SK-N-SH (cell line): Measurements from ENCODE around the gene SLC25A26. TPM values are rescaled to one million over a fixed set of nuclear protein-coding genes. Genes with fewer than 3 reads are reported as not detected.

ENCODE experiments used
- CTCF ChIA-PET: fragments of 300-600, 350-600 bp; formaldehyde crosslinking; extraction: SDS; loops from one replicate; lab custom pipeline; 2021; lab: Yijun Ruan, JAX
- POLR2A ChIA-PET: fragments of 350-600 bp; sonication (Branson Sonifier 250); formaldehyde crosslinking; extraction: SDS; loops from one replicate; lab custom pipeline; 2020; ENCODE audit warnings: antibody characterized with exemption, inconsistent platforms; lab: Yijun Ruan, JAX
- DNase-seq: peaks from one replicate; pipeline ENCODE4 v3.0.0; 2012
- H2AFZ ChIP-seq: fragments of 200-600 bp; sonication (generic); 2 replicates; pipeline ENCODE4 v1.8.1; 2016; ENCODE audit warnings: antibody characterized with exemption, mild to moderate bottlenecking, low read depth
- H3F3A ChIP-seq: fragments of 200-600 bp; sonication (generic); replicated peaks from 2 replicates; pipeline ENCODE3; 2016; ENCODE audit warnings: antibody characterized with exemption, mild to moderate bottlenecking; ENCODE audit not compliant: insufficient read depth
- H3K27ac ChIP-seq, 2 experiments: fragments of 200-500 bp in 1 of 2; fragments of 200-600 bp in 1 of 2; sonication (Bioruptor generic) in 1 of 2; sonication (generic), shearing (Covaris generic) in 1 of 2; 2 replicates each; pipeline versions ENCODE4 v1.5.1 to v1.6.1; 2014 to 2016; ENCODE audit warnings: low read depth in 2 of 2, inconsistent platforms in 1 of 2, low read length in 1 of 2, mild to moderate bottlenecking in 1 of 2, mixed read lengths in 1 of 2
- H3K27me3 ChIP-seq: fragments of 200-600 bp; sonication (generic), shearing (Covaris generic); 2 replicates; pipeline ENCODE4 v1.6.1; 2016; ENCODE audit warnings: mixed run types; ENCODE audit not compliant: insufficient read depth
- H3K36me3 ChIP-seq, 2 experiments: fragments of 200-500 bp in 1 of 2; fragments of 200-600 bp in 1 of 2; sonication (Bioruptor generic) in 1 of 2; sonication (generic) in 1 of 2; replicated peaks in 1 of 2; 2 replicates each; pipeline versions ENCODE3 to v1.5.1; 2014 to 2016; ENCODE audit warnings: low read length in 1 of 2, mild to moderate bottlenecking in 1 of 2; ENCODE audit not compliant: insufficient read depth in 2 of 2, control insufficient read depth in 1 of 2
- H3K4me1 ChIP-seq, 2 experiments: fragments of 200-500 bp in 1 of 2; fragments of 200-600 bp in 1 of 2; sonication (Bioruptor generic) in 1 of 2; sonication (generic), shearing (Covaris generic) in 1 of 2; 2 replicates each; pipeline versions ENCODE4 v1.5.1 to v1.6.1; 2014 to 2016; ENCODE audit warnings: low read depth in 1 of 2, low read length in 1 of 2, mixed run types in 1 of 2; ENCODE audit not compliant: insufficient read depth in 2 of 2, control insufficient read depth in 1 of 2
- H3K4me2 ChIP-seq: fragments of 200-600 bp; sonication (generic), shearing (Covaris generic); 2 replicates; pipeline ENCODE4 v1.6.1; 2017; ENCODE audit warnings: mixed run types
- H3K4me3 ChIP-seq, 2 experiments: fragments of 200-500 bp in 1 of 2; fragments of 200-600 bp in 1 of 2; sonication (Bioruptor generic) in 1 of 2; sonication (generic), shearing (Covaris generic) in 1 of 2; 2 replicates each; pipeline versions ENCODE4 v1.5.1 to v1.8.1; 2014 to 2016; ENCODE audit warnings: low read depth in 2 of 2, inconsistent platforms in 1 of 2, low read length in 1 of 2, mild to moderate bottlenecking in 1 of 2, mixed read lengths in 1 of 2, moderate library complexity in 1 of 2
- H3K79me2 ChIP-seq: fragments of 200-600 bp; sonication (generic); 2 replicates; pipeline ENCODE4 v1.8.1; 2017; ENCODE audit warnings: mild to moderate bottlenecking; ENCODE audit not compliant: insufficient read depth
- H3K9ac ChIP-seq: fragments of 200-600 bp; sonication (generic); 2 replicates; pipeline ENCODE4 v1.6.1; 2017; ENCODE audit warnings: mixed run types
- H3K9me2 ChIP-seq: fragments of 200-600 bp; sonication (generic); 2 replicates; pipeline ENCODE4 v1.6.1; 2017; ENCODE audit warnings: mixed run types
- H3K9me3 ChIP-seq: fragments of 200-600 bp; sonication (generic); 2 replicates; pipeline ENCODE4 v1.6.1; 2017; ENCODE audit warnings: mixed run types, mild to moderate bottlenecking, moderate library complexity
- H4K20me1 ChIP-seq: fragments of 200-600 bp; sonication (generic); 2 replicates; pipeline ENCODE4 v1.6.1; 2017; ENCODE audit warnings: mild to moderate bottlenecking, mixed run types; ENCODE audit not compliant: insufficient read depth
- EZH2phosphoT487 ChIP-seq: fragments of 200-600 bp; sonication (generic); IDR thresholded peaks from 2 replicates; pipeline ENCODE4 v1.6.1; 2017; ENCODE audit warnings: low read depth, mixed run types, mild to moderate bottlenecking, antibody characterized with exemption, moderate library complexity, borderline replicate concordance
- FOXJ3 ChIP-seq: sonication (generic); formaldehyde crosslinking; IDR thresholded peaks from 2 replicates; pipeline ENCODE4 v1.5.1; 2020; ENCODE audit warnings: mild to moderate bottlenecking, missing genetic modification reagents
- MEF2A ChIP-seq: IDR thresholded peaks from 2 replicates; pipeline ENCODE4 v1.4.0; 2012; ENCODE audit warnings: low read depth, borderline replicate concordance
- MXI1 ChIP-seq: IDR thresholded peaks from 2 replicates; pipeline ENCODE4 v1.6.1; 2012; ENCODE audit warnings: mild to moderate bottlenecking, low read depth, low read length, improper control_type of control experiment
- NFIC ChIP-seq: IDR thresholded peaks from 2 replicates; pipeline ENCODE4 v1.4.0; 2012; ENCODE audit warnings: borderline replicate concordance
- NRF1 ChIP-seq: IDR thresholded peaks from 2 replicates; pipeline ENCODE4 v1.6.1; 2012; ENCODE audit warnings: low read depth, mild to moderate bottlenecking, low read length
- POLR2AphosphoS5 ChIP-seq: IDR thresholded peaks from 2 replicates; pipeline ENCODE4 v1.6.1; 2012; ENCODE audit warnings: low read depth, low read length
- RAD21 ChIP-seq: IDR thresholded peaks from 2 replicates; pipeline ENCODE4 v1.6.1; 2012; ENCODE audit warnings: mild to moderate bottlenecking, low read length
- RCOR1 ChIP-seq: fragments of 150-350 bp; IDR thresholded peaks from 2 replicates; pipeline ENCODE4 v1.6.1; 2017; ENCODE audit warnings: antibody characterized with exemption, low read length
- RFX5 ChIP-seq: IDR thresholded peaks from 2 replicates; pipeline ENCODE4 v1.6.1; 2012; ENCODE audit warnings: mild to moderate bottlenecking, improper control_type of control experiment, low read length
- RXRA ChIP-seq: IDR thresholded peaks from 2 replicates; pipeline ENCODE4 v1.4.0; 2012; ENCODE audit warnings: low read depth, mild to moderate bottlenecking, borderline replicate concordance
- SIN3A ChIP-seq: IDR thresholded peaks from 2 replicates; pipeline ENCODE4 v1.6.1; 2012; ENCODE audit warnings: low read depth, mild to moderate bottlenecking, low read length, moderate library complexity, borderline replicate concordance
- SMC3 ChIP-seq: IDR thresholded peaks from 2 replicates; pipeline ENCODE4 v1.6.1; 2012; ENCODE audit warnings: low read depth, low read length, improper control_type of control experiment
- TCF12 ChIP-seq: IDR thresholded peaks from 2 replicates; pipeline ENCODE4 v1.4.0; 2012
- YY1 ChIP-seq: IDR thresholded peaks from 2 replicates; pipeline ENCODE4 v1.4.0; 2012; ENCODE audit warnings: low read depth, mild to moderate bottlenecking
- WGBS: methylation state at CpG from one replicate; pipeline ENCODE4 v1.1.6; 2017; ENCODE audit warnings: low lambda C conversion rate; 5-methylcytosine and 5-hydroxymethylcytosine counted together
- polyA plus RNA-seq, 3 experiments: library from polyadenylated mRNA; depleted of rRNA; stranded (reverse); fragments of >200 nt; gene quantifications; 2 replicates each; pipeline ENCODE4 v1.2.3, GENCODE V29; 2012
- TF ChIP-seq, protein P1 (sequence below): fragments of 200-600 bp; sonication (generic); IDR thresholded peaks from 2 replicates; pipeline ENCODE4 v1.6.1; 2017; ENCODE audit warnings: antibody characterized with exemption, mild to moderate bottlenecking, moderate library complexity
- TF ChIP-seq, protein P2 (sequence below): IDR thresholded peaks from 2 replicates; pipeline ENCODE4 v1.4.0; 2012; ENCODE audit warnings: low read depth, borderline replicate concordance
- TF ChIP-seq, protein P3 (sequence below): IDR thresholded peaks from 2 replicates; pipeline ENCODE4; 2012
- TF ChIP-seq, protein P4 (sequence below): fragments of 150-350 bp; IDR thresholded peaks from 2 replicates; pipeline ENCODE4 v1.6.1; 2016; ENCODE audit warnings: mild to moderate bottlenecking, low read depth, low read length

SLC25A26 gene
- polyA plus RNA-seq, 1 of the 3 experiments (the other 2 are of a cell fraction) = 31.8 TPM

DNA sequence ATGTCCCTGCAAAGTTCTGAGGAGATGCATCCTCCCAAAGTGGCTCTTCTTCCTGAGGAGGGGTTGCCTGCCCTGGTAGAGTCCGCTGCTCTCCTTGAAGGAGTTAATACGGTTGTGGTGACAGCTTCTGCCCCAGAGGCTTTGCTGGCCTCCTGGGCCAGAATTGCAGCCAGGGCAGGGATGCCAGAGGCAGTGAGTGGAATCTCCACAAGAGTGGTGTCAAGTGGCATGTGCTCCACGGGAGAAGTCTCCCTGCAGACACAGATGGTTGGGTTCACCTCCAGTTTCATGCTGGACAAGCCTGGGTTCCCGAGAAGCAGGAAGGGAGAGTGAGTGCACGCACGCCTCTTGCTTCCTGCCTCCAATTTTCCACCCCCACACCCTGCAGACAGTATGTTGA lies 105.5 kb downstream of the SLC25A26 start:
- no peaks in the 10 kb centered on the region for H3K36me3 ChIP-seq
- 96% methylated on average over 4 of the region's 6 CpGs for WGBS
- no peak for TF ChIP-seq FOXJ3 (CRISPR knock-in tag)
- TF ChIP-seq, protein P1, sequence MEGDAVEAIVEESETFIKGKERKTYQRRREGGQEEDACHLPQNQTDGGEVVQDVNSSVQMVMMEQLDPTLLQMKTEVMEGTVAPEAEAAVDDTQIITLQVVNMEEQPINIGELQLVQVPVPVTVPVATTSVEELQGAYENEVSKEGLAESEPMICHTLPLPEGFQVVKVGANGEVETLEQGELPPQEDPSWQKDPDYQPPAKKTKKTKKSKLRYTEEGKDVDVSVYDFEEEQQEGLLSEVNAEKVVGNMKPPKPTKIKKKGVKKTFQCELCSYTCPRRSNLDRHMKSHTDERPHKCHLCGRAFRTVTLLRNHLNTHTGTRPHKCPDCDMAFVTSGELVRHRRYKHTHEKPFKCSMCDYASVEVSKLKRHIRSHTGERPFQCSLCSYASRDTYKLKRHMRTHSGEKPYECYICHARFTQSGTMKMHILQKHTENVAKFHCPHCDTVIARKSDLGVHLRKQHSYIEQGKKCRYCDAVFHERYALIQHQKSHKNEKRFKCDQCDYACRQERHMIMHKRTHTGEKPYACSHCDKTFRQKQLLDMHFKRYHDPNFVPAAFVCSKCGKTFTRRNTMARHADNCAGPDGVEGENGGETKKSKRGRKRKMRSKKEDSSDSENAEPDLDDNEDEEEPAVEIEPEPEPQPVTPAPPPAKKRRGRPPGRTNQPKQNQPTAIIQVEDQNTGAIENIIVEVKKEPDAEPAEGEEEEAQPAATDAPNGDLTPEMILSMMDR = no peak
- TF ChIP-seq, protein P2, sequence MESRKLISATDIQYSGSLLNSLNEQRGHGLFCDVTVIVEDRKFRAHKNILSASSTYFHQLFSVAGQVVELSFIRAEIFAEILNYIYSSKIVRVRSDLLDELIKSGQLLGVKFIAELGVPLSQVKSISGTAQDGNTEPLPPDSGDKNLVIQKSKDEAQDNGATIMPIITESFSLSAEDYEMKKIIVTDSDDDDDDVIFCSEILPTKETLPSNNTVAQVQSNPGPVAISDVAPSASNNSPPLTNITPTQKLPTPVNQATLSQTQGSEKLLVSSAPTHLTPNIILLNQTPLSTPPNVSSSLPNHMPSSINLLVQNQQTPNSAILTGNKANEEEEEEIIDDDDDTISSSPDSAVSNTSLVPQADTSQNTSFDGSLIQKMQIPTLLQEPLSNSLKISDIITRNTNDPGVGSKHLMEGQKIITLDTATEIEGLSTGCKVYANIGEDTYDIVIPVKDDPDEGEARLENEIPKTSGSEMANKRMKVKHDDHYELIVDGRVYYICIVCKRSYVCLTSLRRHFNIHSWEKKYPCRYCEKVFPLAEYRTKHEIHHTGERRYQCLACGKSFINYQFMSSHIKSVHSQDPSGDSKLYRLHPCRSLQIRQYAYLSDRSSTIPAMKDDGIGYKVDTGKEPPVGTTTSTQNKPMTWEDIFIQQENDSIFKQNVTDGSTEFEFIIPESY = no peak
- TF ChIP-seq NRF1 = no peak
- no peak for TF ChIP-seq MXI1
- no peak for TF ChIP-seq RFX5
- no peak for TF ChIP-seq SMC3
- no peak for TF ChIP-seq SIN3A
- peaks cover 2% of the 10 kb centered on the region; the same call in 1 of the 2 replicates for H3K9me2 ChIP-seq
- DNase-seq = no peak
- H3K9ac ChIP-seq = no peak overlapping the region
- H2AFZ ChIP-seq = no peak overlapping the region
- H3K27ac ChIP-seq = no peak overlapping the region
- H3K4me3 ChIP-seq = no peak overlapping the region
- peaks cover 0 to 2% of the 10 kb centered on the region in 2 experiments; a peak in 2 of 4 replicates for H3K4me1 ChIP-seq
- no peak overlapping the region for H3K4me2 ChIP-seq
- no peaks in the 10 kb centered on the region for H3K79me2 ChIP-seq
- no peaks in the 10 kb centered on the region for H4K20me1 ChIP-seq
- H3F3A ChIP-seq = no peaks in the 10 kb centered on the region
- ChIA-PET CTCF (no interaction called here), POLR2A (no interaction called here)
- no peaks in the 10 kb centered on the region for H3K27me3 ChIP-seq
- no peaks in the 10 kb centered on the region for H3K9me3 ChIP-seq

DNA sequence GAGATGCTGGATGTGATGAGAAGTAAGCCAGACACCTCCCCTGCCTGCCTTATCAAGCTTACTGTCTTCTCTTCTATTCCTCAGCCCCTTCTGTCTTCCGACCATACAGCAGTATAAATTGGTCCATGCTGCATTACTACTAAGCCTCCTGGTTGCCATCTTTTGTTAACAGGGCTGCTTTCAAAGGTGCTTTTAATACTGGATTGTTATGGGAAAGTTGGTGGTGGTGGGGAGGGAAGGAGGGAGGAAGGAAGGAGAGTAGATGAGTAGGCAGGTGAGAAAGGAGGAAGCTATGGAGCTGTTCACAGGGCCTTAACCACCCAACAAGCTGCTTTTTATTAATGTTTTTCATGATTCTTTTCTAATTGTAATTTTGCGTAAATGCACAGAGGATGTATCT lies 114.9 kb downstream of the SLC25A26 start:
- H3K36me3 ChIP-seq = no peaks in the 10 kb centered on the region
- peaks cover 3% of the 10 kb centered on the region; the same call in 1 of the 2 replicates for H3K9me2 ChIP-seq
- no peaks in the 10 kb centered on the region for H3K9me3 ChIP-seq
- no peak overlapping the region for H3K4me3 ChIP-seq
- H3K4me2 ChIP-seq = no peak overlapping the region
- no peaks in the 10 kb centered on the region; the same call in 1 of the 2 replicates for H3K79me2 ChIP-seq
- ChIA-PET CTCF (interaction anchor here (0.6 to 1.0 kb wide), 2 partner anchors 81 to 1580 kb away, joined by 3 read pairs; no protein-coding TSS in a partner anchor), POLR2A (no interaction called here)
- no peaks in the 10 kb centered on the region for H4K20me1 ChIP-seq
- no peak overlapping the region for H2AFZ ChIP-seq
- no peak for DNase-seq
- peaks cover 9% of the 10 kb centered on the region for H3F3A ChIP-seq
- no peak overlapping the region; a peak in 1 of 4 replicates for H3K27ac ChIP-seq
- 97% methylated on average over 2 of the region's 2 CpGs for WGBS
- no peak overlapping the region for H3K9ac ChIP-seq
- no peaks in the 10 kb centered on the region for H3K27me3 ChIP-seq
- peaks cover 9 to 10% of the 10 kb centered on the region in 2 experiments; a peak in 2 of 4 replicates for H3K4me1 ChIP-seq
- TF ChIP-seq, protein P3, sequence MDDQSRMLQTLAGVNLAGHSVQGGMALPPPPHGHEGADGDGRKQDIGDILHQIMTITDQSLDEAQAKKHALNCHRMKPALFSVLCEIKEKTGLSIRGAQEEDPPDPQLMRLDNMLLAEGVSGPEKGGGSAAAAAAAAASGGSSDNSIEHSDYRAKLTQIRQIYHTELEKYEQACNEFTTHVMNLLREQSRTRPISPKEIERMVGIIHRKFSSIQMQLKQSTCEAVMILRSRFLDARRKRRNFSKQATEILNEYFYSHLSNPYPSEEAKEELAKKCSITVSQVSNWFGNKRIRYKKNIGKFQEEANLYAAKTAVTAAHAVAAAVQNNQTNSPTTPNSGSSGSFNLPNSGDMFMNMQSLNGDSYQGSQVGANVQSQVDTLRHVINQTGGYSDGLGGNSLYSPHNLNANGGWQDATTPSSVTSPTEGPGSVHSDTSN = no peak
- TF ChIP-seq RAD21 (no peak), MEF2A (no peak), NFIC (no peak), YY1 (no peak), TCF12 (no peak), EZH2phosphoT487 (no peak), POLR2AphosphoS5 (no peak), SIN3A (no peak), RXRA (no peak), RCOR1 (no peak)
- TF ChIP-seq, protein P4, sequence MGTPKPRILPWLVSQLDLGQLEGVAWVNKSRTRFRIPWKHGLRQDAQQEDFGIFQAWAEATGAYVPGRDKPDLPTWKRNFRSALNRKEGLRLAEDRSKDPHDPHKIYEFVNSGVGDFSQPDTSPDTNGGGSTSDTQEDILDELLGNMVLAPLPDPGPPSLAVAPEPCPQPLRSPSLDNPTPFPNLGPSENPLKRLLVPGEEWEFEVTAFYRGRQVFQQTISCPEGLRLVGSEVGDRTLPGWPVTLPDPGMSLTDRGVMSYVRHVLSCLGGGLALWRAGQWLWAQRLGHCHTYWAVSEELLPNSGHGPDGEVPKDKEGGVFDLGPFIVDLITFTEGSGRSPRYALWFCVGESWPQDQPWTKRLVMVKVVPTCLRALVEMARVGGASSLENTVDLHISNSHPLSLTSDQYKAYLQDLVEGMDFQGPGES = no peak
